ENCODE data around the gene CEP72. TPM values are rescaled to one million over a fixed set of nuclear protein-coding genes. Genes with fewer than 3 reads are reported as not detected.

The CEP72 gene
- total RNA-seq, 1 experiment from 2014 or later, result 33.2 TPM

DNA sequence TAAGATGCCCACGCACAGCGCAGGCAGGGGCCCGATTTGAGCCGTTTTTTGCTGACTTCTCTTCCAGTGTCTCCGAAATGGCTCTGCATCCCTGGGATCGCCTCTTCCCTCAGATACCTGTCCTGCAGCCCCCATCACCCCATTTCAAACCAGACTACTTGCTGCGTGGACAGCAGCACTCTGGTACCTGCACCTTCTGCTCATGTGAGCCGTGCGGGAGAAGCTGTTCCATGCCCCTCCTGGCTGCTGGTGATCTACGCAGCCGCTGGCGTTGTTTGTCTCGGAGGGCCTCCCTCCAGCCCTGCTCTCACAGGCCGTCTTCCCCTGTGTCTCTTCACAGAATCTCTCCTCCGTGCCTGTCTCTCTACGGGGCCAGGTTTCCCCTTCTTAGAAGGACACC, 13.4 kb downstream of the CEP72 start:
- H3K36me3 ChIP-seq (ENCODE audit: control insufficient read depth, insufficient read depth, low read length), result peaks cover 9% of the 10 kb centered on the region
- TF ChIP-seq POLR2AphosphoS5 (IDR thresholded peaks at IDR 0.05; ENCODE audit: low read depth, low read length), result no peak
- TF ChIP-seq TCF7L2 (IDR thresholded peaks at IDR 0.05; ENCODE audit: low read depth, low read length), result no peak
- no peak for TF ChIP-seq CTCF (IDR thresholded peaks at IDR 0.05)
- no peak for TF ChIP-seq SIN3A (IDR thresholded peaks at IDR 0.05; ENCODE audit: borderline replicate concordance, insufficient read depth, low read depth, low read length)
- TF ChIP-seq, protein P1, sequence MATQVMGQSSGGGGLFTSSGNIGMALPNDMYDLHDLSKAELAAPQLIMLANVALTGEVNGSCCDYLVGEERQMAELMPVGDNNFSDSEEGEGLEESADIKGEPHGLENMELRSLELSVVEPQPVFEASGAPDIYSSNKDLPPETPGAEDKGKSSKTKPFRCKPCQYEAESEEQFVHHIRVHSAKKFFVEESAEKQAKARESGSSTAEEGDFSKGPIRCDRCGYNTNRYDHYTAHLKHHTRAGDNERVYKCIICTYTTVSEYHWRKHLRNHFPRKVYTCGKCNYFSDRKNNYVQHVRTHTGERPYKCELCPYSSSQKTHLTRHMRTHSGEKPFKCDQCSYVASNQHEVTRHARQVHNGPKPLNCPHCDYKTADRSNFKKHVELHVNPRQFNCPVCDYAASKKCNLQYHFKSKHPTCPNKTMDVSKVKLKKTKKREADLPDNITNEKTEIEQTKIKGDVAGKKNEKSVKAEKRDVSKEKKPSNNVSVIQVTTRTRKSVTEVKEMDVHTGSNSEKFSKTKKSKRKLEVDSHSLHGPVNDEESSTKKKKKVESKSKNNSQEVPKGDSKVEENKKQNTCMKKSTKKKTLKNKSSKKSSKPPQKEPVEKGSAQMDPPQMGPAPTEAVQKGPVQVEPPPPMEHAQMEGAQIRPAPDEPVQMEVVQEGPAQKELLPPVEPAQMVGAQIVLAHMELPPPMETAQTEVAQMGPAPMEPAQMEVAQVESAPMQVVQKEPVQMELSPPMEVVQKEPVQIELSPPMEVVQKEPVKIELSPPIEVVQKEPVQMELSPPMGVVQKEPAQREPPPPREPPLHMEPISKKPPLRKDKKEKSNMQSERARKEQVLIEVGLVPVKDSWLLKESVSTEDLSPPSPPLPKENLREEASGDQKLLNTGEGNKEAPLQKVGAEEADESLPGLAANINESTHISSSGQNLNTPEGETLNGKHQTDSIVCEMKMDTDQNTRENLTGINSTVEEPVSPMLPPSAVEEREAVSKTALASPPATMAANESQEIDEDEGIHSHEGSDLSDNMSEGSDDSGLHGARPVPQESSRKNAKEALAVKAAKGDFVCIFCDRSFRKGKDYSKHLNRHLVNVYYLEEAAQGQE (IDR thresholded peaks at IDR 0.05; ENCODE audit: insufficient read depth in 1 of 2, low read depth in 2 of 2, low read length in 1 of 2), result no peak

DNA sequence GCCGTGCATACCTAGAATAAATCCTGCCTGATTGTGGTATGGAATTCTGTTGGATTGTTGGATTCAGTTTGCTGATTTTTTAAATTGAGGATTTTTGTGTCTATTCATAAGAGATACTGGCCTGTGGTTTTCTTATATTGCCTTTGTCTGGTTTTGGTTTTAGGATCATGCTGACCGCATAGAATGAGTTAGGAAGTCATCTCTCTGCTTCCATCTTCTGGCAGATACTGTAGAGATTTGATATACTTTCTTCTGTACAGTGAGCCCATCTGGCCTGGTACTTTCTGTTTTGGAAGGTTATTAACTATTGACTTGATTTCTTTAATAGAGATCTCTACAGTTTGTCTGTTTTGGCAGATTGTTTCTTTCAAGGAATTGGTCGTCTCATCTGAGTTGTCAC, 14.7 kb downstream of the CEP72 start:
- no peak overlapping the region for H3K27ac ChIP-seq (ENCODE audit: low read length)
- no TSS peak for BruUV-seq (replicated peaks)
- H3K4me1 ChIP-seq (ENCODE audit: control insufficient read depth, insufficient read depth, low read length), result no peaks in the 10 kb centered on the region
- no peaks in the 10 kb centered on the region for H3K27me3 ChIP-seq (ENCODE audit: control insufficient read depth, insufficient read depth, low read length)
- no peaks in the 10 kb centered on the region for H3K9me3 ChIP-seq (ENCODE audit: control insufficient read depth, insufficient read depth, low read depth, low read length)
- H3K36me3 ChIP-seq (ENCODE audit: control insufficient read depth, insufficient read depth, low read length), result peaks cover 4% of the 10 kb centered on the region
- in situ Hi-C loops (cut with HindIII; ENCODE audit: low pct_unique_long_range_greater_than_20kb, low sequenced_read_pairs) (no loop called here), intact Hi-C loops (cut with micrococcal nuclease; ENCODE audit: unreplicated experiment) (no loop called here)
- CTCF ChIA-PET, result no interaction called here
- POLR2A ChIA-PET, result no interaction called here
- TF ChIP-seq, protein P1 (IDR thresholded peaks at IDR 0.05; ENCODE audit: insufficient read depth in 1 of 2, low read depth in 2 of 2, low read length in 1 of 2), result no peak
- TF ChIP-seq SIN3A (IDR thresholded peaks at IDR 0.05; ENCODE audit: borderline replicate concordance, insufficient read depth, low read depth, low read length), result no peak
- TF ChIP-seq CTCF (IDR thresholded peaks at IDR 0.05), result no peak
- no peak for TF ChIP-seq TCF7L2 (IDR thresholded peaks at IDR 0.05; ENCODE audit: low read depth, low read length)
- TF ChIP-seq POLR2AphosphoS5 (IDR thresholded peaks at IDR 0.05; ENCODE audit: low read depth, low read length), result no peak
- ATAC-seq (no peak), DNase-seq (ENCODE audit: low read depth, low spot score) (no peak)
- no peak overlapping the region for H3K4me3 ChIP-seq (ENCODE audit: low read depth in 2 of 2, low read length in 2 of 2)

More for the DNA sequence above, 13.4 kb downstream of the CEP72 start:
- no peak for DNase-seq (ENCODE audit: low read depth, low spot score)
- Histone ChIP-seq H3K4me3 (ENCODE audit: low read depth in 2 of 2, low read length in 2 of 2) (no peak overlapping the region), H3K27me3 (ENCODE audit: control insufficient read depth, insufficient read depth, low read length) (no peaks in the 10 kb centered on the region), H3K9me3 (ENCODE audit: control insufficient read depth, insufficient read depth, low read depth, low read length) (no peaks in the 10 kb centered on the region), H3K4me1 (ENCODE audit: control insufficient read depth, insufficient read depth, low read length) (no peaks in the 10 kb centered on the region), H3K27ac (ENCODE audit: low read length) (no peak overlapping the region)
- no peak for ATAC-seq
- BruUV-seq (replicated peaks), result no TSS peak
- in situ Hi-C loops (cut with HindIII; ENCODE audit: low pct_unique_long_range_greater_than_20kb, low sequenced_read_pairs) (no loop called here), intact Hi-C loops (cut with micrococcal nuclease; ENCODE audit: unreplicated experiment) (no loop called here)
- POLR2A ChIA-PET, result no interaction called here
- CTCF ChIA-PET, result no interaction called here
